GM18520 (cell line): ENCODE data around the gene CORO2A.

Experiments used
- ATAC-seq: cut with Tn5 transposase; IDR thresholded peaks from one replicate; pipeline ENCODE4 v1.9.1; 2021; ENCODE audit not compliant: unreplicated experiment

CORO2A gene

GRCh38 chr9:98220911-98221310, 28.5 kb upstream of the CORO2A start:
- ATAC-seq = no peak

GRCh38 chr9:98219794-98220370, 27.4 kb upstream of the CORO2A start:
- ATAC-seq = no peak

GRCh38 chr9:98219364-98219716, 26.9 kb upstream of the CORO2A start:
- no peak for ATAC-seq

- no peak for ATAC-seq
Measured at GRCh38 chr9:98218562-98219363, 26.3 kb upstream of the CORO2A start.

- ATAC-seq = no peak
Measured at GRCh38 chr9:98217255-98217654, 24.8 kb upstream of the CORO2A start.

GRCh38 chr9:98216391-98216790, 24.0 kb upstream of the CORO2A start:
- no peak for ATAC-seq

- no peak for ATAC-seq
Measured at GRCh38 chr9:98215821-98216220, 23.4 kb upstream of the CORO2A start.

- no peak for ATAC-seq
Measured at GRCh38 chr9:98215271-98215670, 22.8 kb upstream of the CORO2A start.

- ATAC-seq = no peak
Measured at GRCh38 chr9:98214811-98215210, 22.4 kb upstream of the CORO2A start.

- ATAC-seq = no peak
Measured at GRCh38 chr9:98211260-98211659, 18.8 kb upstream of the CORO2A start.

- no peak for ATAC-seq
Measured at GRCh38 chr9:98210435-98210834, 18.0 kb upstream of the CORO2A start.

- ATAC-seq = no peak
Measured at GRCh38 chr9:98209530-98209929, 17.1 kb upstream of the CORO2A start.

GRCh38 chr9:98208635-98209034, 16.2 kb upstream of the CORO2A start:
- ATAC-seq = no peak

GRCh38 chr9:98207606-98208005, 15.2 kb upstream of the CORO2A start:
- ATAC-seq = no peak

GRCh38 chr9:98206754-98207153, 14.3 kb upstream of the CORO2A start:
- no peak for ATAC-seq

- no peak for ATAC-seq
Measured at GRCh38 chr9:98204692-98205091, 12.3 kb upstream of the CORO2A start.

GRCh38 chr9:98203153-98203552, 10.7 kb upstream of the CORO2A start:
- ATAC-seq = no peak

- no peak for ATAC-seq
Measured at GRCh38 chr9:98202252-98202651, 9.8 kb upstream of the CORO2A start.

GRCh38 chr9:98201749-98202148, 9.3 kb upstream of the CORO2A start:
- ATAC-seq = no peak

- ATAC-seq = no peak
Measured at GRCh38 chr9:98201102-98201501, 8.7 kb upstream of the CORO2A start.

- no peak for ATAC-seq
Measured at GRCh38 chr9:98199388-98200033, 7.1 kb upstream of the CORO2A start.

GRCh38 chr9:98195671-98196070, 3.2 kb upstream of the CORO2A start:
- ATAC-seq = no peak
